Neutrophil (primary cell): ENCODE measurements around the gene USP6NL.

Experiments
- H3K27ac ChIP-seq: fragments of 200-600 bp; sonication (generic); 2 replicates; pipeline ENCODE4 v1.5.1; 2016; ENCODE audit warnings: mild to moderate bottlenecking, moderate library complexity
- H3K27me3 ChIP-seq: fragments of 200-600 bp; sonication (generic); 2 replicates; pipeline ENCODE4 v1.6.0; 2016; ENCODE audit warnings: mild to moderate bottlenecking
- H3K36me3 ChIP-seq: fragments of 200-600 bp; sonication (generic); 2 replicates; pipeline ENCODE4 v1.5.1; 2017
- H3K4me1 ChIP-seq, 2 experiments: fragments of 200-600 bp in 1 of 2; sonication (generic) in 1 of 2; 1 replicate in 1 of 2; 2 replicates in 1 of 2; pipeline versions ENCODE4 v1.5.1 to v1.6.1; 2013 to 2016; ENCODE audit warnings: low read depth in 1 of 2, low read length in 1 of 2, mild to moderate bottlenecking in 1 of 2, moderate library complexity in 1 of 2; ENCODE audit not compliant: control insufficient read depth in 1 of 2, insufficient read depth in 1 of 2
- H3K4me3 ChIP-seq, 2 experiments: fragments of 200-600 bp in 1 of 2; sonication (generic) in 1 of 2; 1 replicate in 1 of 2; 2 replicates in 1 of 2; pipeline ENCODE4 v1.5.1; 2013 to 2016; ENCODE audit warnings: low read depth in 1 of 2, low read length in 1 of 2, mild to moderate bottlenecking in 1 of 2, moderate library complexity in 1 of 2
- H3K9me3 ChIP-seq: fragments of 200-600 bp; sonication (generic); 2 replicates; pipeline ENCODE4 v1.5.1; 2016
- CTCF ChIP-seq: fragments of 200-600 bp; sonication (generic); IDR thresholded peaks from 2 replicates; pipeline ENCODE4 v1.5.1; 2016; ENCODE audit warnings: antibody characterized with exemption

Gene USP6NL

DNA sequence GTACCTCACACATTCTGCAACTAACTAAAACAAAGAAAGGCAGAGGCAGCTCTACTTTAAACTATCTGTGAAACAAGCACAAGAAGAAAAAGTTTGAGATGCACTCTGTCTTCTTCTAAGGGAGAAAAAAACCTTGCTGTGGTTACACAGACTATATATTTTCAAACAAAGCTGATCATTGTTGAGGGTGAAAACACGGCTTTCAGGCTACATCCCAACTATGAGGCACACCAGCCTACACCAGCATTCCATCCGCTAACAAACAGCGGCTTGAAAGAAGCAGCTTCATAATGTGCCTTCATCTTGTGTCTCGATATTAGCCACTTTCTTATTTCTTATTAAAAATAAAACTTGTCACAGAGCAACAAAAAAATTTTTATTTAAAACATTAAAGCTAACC is 79.1 kb downstream of the USP6NL start:
- H3K27ac ChIP-seq, result no peak overlapping the region
- H3K27me3 ChIP-seq, result no peaks in the 10 kb centered on the region
- H3K4me1 ChIP-seq, result peaks cover 6 to 14% of the 10 kb centered on the region in 2 experiments
- H3K9me3 ChIP-seq, result no peaks in the 10 kb centered on the region
- no peak for TF ChIP-seq CTCF
- no peaks in the 10 kb centered on the region for H3K36me3 ChIP-seq
- no peak overlapping the region for H3K4me3 ChIP-seq

DNA sequence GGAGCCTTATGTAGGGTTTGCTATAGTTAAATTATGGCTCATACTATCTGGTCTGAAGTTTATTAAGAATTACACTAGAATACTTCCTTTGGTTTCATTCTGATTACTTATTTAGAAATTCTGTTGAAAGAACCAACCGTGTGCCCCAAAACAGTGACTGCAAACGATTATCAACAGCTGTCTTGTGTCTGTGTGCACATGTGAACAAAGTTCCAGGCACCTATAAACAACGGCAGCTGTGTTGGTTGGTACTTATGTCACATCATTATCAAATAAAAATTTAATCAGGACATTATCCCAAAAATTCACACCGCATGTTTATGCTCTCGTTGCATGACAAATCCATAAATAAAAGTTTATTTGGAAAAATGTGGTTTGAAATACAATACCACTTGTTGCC is 80.6 kb downstream of the USP6NL start:
- no peaks in the 10 kb centered on the region for H3K9me3 ChIP-seq
- TF ChIP-seq CTCF, result no peak
- H3K36me3 ChIP-seq, result no peaks in the 10 kb centered on the region
- peaks cover 6 to 14% of the 10 kb centered on the region in 2 experiments for H3K4me1 ChIP-seq
- no peak overlapping the region for H3K4me3 ChIP-seq
- no peaks in the 10 kb centered on the region for H3K27me3 ChIP-seq
- no peak overlapping the region for H3K27ac ChIP-seq

DNA sequence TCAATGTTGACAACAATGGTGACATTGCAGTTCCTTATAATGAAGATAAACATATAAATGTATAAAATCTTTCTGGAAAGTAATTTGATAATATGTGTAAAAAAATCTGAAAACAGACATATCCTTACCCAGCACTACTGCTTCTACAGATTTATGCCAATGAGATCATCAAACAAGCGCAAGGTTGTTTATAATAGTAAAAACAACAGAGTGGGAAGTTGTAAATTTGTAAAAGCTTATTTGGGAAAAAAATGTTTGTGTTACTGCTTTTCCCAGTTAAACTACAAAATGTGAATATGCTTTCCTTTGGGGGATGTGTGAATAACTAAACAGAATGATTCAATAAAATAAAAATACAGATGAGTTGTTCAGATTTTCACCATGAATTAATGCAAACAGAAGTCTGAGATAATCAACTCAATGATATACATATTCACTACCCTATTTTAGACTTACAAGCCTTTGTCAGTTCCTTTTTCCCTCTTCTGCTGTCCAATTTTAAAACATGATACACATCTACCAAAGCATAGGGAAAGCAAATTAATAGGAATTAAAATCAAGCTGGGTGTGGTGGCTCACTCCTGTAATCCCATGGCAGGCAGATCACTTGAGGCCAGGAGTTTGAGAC is 82.1 kb downstream of the USP6NL start:
- no peaks in the 10 kb centered on the region for H3K27me3 ChIP-seq
- no peak overlapping the region for H3K27ac ChIP-seq
- peaks cover 6 to 14% of the 10 kb centered on the region in 2 experiments for H3K4me1 ChIP-seq
- no peak overlapping the region for H3K4me3 ChIP-seq
- no peaks in the 10 kb centered on the region for H3K36me3 ChIP-seq
- H3K9me3 ChIP-seq, result no peaks in the 10 kb centered on the region
- TF ChIP-seq CTCF, result no peak

DNA sequence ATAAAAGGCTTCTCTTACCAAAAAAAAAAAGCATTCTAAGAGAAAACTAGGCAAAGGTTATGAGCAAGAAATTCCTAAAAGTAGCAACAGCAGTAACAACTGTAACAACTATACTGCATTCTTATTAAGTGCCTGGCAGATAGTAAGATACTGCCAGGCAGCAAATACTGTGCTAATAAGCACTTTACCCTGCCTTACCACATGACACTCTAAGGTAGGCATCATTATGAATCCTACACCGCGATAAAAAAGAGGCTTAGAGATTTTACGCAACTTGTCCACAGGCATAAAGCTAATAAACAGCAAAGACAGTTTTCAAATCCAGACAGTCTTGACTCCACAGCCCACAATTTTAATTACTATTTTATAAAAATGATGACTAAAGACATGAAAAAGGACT is 83.2 kb downstream of the USP6NL start:
- Histone ChIP-seq H3K36me3 (no peaks in the 10 kb centered on the region), H3K27me3 (no peaks in the 10 kb centered on the region), H3K27ac (no peak overlapping the region), H3K4me1 (peaks cover 6 to 10% of the 10 kb centered on the region in 2 experiments), H3K4me3 (no peak overlapping the region), H3K9me3 (no peaks in the 10 kb centered on the region)
- no peak for TF ChIP-seq CTCF

GRCh38 chr10:11527691-11528255 is 83.7 kb downstream of the USP6NL start:
- Histone ChIP-seq H3K27ac (no peak overlapping the region), H3K27me3 (no peaks in the 10 kb centered on the region), H3K9me3 (no peaks in the 10 kb centered on the region), H3K4me3 (no peak overlapping the region), H3K36me3 (no peaks in the 10 kb centered on the region), H3K4me1 (peaks cover 6 to 8% of the 10 kb centered on the region in 2 experiments)
- no peak for TF ChIP-seq CTCF
